Naive B cell (primary cell): ENCODE data around the gene PERM1. TPM values are rescaled to one million over a fixed set of nuclear protein-coding genes. Genes with fewer than 3 reads are reported as not detected.

Experiments
- ATAC-seq, 2 donors: fragments of 150-1000 bp; cut with Tn5 transposase; 2 replicates each; pipeline ENCODE4 v1.10.0; 2021; ENCODE audit warnings: low read depth in 2 of 2, mild to moderate bottlenecking in 2 of 2, moderate library complexity in 2 of 2
- DNase-seq: peaks from one replicate; pipeline ENCODE4 v3.0.0; 2022
- H3K27ac Mint-ChIP-seq, 6 donors: one replicate each; pipeline ENCODE4 v1.8.0; 2020 to 2022; ENCODE audit warnings: mild to moderate bottlenecking in 6 of 6, mixed read lengths in 6 of 6, moderate library complexity in 5 of 6, inconsistent platforms in 2 of 6
- H3K27me3 Mint-ChIP-seq, 3 donors: one replicate each; pipeline ENCODE4 v1.8.0; 2021 to 2022; ENCODE audit warnings: mixed read lengths in 3 of 3, mild to moderate bottlenecking in 1 of 3
- H3K36me3 Mint-ChIP-seq, 2 donors: one replicate each; pipeline ENCODE4 v1.8.0; 2020 to 2022; ENCODE audit warnings: mixed read lengths in 2 of 2, inconsistent platforms in 1 of 2, mild to moderate bottlenecking in 1 of 2
- H3K4me1 Mint-ChIP-seq, 3 donors: one replicate each; pipeline ENCODE4 v1.8.0; 2020 to 2022; ENCODE audit warnings: mixed read lengths in 3 of 3, inconsistent platforms in 1 of 3, mild to moderate bottlenecking in 1 of 3, moderate library complexity in 1 of 3
- H3K4me3 Mint-ChIP-seq, 8 donors: one replicate each; pipeline ENCODE4 v1.8.0; 2020 to 2022; ENCODE audit warnings: mild to moderate bottlenecking in 8 of 8, mixed read lengths in 8 of 8, moderate library complexity in 8 of 8, inconsistent platforms in 2 of 8
- H3K9me3 Mint-ChIP-seq, 7 donors: one replicate each; pipeline ENCODE4 v1.8.0; 2020 to 2022; ENCODE audit warnings: mixed read lengths in 7 of 7, mild to moderate bottlenecking in 5 of 7, inconsistent platforms in 2 of 7, moderate library complexity in 1 of 7
- polyA plus RNA-seq, 6 donors: library from polyadenylated mRNA; unstranded; fragments of 300-500 nt; fragmentation: Illumina TruSeq; gene quantifications; one replicate each; pipeline ENCODE4 v1.2.3, GENCODE V29; 2021; ENCODE audit warnings: low read depth in 6 of 6

The PERM1 gene
- polyA plus RNA-seq, 6 donors from 2014 or later = not detected

DNA sequence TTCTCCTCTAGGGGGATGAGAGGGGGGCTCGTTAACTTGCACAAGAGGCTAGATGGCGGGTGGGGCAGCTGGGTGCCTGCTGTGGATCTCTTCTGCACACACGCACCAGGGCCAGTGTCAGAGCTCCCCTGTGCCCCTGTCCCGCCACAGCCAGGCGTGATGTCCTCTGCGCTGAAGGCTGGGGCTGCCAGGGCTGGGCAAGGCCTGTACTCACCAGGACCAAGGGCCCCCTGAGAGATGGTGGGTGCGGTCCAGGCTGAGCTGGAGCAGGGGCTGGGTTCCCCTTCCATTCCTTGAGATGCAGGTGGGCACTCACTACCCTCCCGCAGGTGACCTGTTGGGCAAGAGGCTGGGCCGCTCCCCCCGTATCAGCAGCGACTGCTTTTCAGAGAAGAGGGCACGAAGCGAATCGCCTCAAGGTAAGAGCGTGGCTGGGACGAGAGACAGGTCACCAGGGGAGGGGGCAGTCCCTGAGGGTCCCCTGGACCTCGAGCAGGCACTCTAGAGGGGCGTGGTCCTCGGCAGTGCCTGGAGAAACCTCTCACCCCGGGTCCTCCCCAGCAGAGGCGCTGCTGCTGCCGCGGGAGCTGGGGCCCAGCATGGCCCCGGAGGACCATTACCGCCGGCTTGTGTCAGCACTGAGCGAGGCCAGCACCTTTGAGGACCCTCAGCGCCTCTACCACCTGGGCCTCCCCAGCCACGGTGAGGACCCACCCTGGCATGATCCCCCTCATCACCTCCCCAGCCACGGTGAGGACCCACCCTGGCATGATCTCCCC lies 43.0 kb downstream of the PERM1 start:
- Mint-ChIP-seq H3K27me3 (peaks cover 4 to 59% (median 58%) of the 10 kb centered on the region in 3 donors), H3K4me3 (peak overlapping the region in 5 of 8 donors; percentile 1 to 82 (median 56)), H3K27ac (no peak overlapping the region), H3K36me3 (no peaks in the 10 kb centered on the region), H3K9me3 (no peaks in the 10 kb centered on the region), H3K4me1 (peaks cover 9 to 10% (median 9%) of the 10 kb centered on the region in 3 donors)
- ATAC-seq (no peak), DNase-seq (no peak)

DNA sequence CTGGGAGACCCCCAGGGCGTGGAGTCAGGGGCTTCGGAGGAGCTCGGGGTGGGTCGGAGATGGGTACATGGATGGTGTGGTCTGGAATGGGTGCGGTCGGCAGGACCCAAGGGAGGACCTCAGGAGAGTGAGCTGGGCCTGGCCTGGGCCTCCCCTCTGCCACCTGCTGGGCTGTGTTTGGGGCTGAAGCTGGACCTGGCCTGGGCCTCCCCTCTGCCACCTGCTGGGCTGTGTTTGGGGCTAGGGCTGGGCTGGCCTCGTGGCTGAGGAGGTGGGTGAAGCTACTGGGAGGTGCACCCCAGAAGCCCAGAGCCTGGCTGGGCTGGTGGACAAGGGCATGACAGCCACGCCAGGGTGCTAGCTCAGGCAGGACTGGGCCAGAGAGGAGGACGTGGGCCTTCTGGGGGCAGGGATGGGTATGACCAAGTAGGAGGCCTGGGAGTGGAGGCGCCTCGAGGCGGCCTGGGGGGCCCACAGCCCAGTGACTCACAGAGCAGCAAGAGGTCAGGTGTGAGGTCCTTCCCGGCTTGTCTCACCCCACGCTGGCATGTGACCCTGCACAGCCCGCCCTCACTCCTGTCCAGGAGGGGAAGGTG lies 43.7 kb downstream of the PERM1 start:
- no peak overlapping the region for H3K4me3 Mint-ChIP-seq

DNA sequence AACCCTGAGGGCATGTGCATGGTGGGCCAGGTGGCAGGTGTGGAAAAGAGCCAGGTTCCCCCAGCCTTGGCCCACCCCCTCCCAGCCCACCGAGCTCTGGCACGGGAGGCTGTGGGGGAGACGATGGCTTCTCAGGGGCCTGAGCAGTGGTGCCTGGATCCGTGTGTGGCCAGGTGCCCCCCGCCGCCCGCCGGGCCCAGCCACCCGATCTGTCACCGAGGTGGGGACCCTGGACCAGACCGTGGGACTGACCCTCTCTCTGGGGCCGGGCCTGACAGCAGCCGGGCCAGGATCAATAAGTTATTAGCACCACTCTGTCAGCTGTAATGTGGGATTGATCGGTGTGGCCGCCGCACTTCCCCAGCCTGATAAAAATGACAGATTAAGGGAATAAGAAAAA lies 44.4 kb downstream of the PERM1 start:
- H3K9me3 Mint-ChIP-seq = no peaks in the 10 kb centered on the region
- no peaks in the 10 kb centered on the region for H3K36me3 Mint-ChIP-seq
- H3K4me1 Mint-ChIP-seq = peaks cover 9 to 10% (median 9%) of the 10 kb centered on the region in 3 donors
- peak overlapping the region in 2 of 8 donors; percentile 26 to 65 for H3K4me3 Mint-ChIP-seq
- H3K27me3 Mint-ChIP-seq = peaks cover 4 to 72% (median 64%) of the 10 kb centered on the region in 3 donors
- ATAC-seq (no peak), DNase-seq (no peak)
- no peak overlapping the region for H3K27ac Mint-ChIP-seq

More for the DNA sequence above, 43.7 kb downstream of the PERM1 start:
- peak overlapping the region in 1 of 6 donors; percentile 67 for H3K27ac Mint-ChIP-seq
- no peaks in the 10 kb centered on the region for H3K9me3 Mint-ChIP-seq
- H3K4me1 Mint-ChIP-seq = peaks cover 9 to 10% (median 9%) of the 10 kb centered on the region in 3 donors
- DNase-seq (no peak), ATAC-seq (peak in 1 of 2 donors; percentile 11)
- peaks cover 4 to 65% (median 62%) of the 10 kb centered on the region in 3 donors for H3K27me3 Mint-ChIP-seq
- H3K36me3 Mint-ChIP-seq = no peaks in the 10 kb centered on the region

DNA sequence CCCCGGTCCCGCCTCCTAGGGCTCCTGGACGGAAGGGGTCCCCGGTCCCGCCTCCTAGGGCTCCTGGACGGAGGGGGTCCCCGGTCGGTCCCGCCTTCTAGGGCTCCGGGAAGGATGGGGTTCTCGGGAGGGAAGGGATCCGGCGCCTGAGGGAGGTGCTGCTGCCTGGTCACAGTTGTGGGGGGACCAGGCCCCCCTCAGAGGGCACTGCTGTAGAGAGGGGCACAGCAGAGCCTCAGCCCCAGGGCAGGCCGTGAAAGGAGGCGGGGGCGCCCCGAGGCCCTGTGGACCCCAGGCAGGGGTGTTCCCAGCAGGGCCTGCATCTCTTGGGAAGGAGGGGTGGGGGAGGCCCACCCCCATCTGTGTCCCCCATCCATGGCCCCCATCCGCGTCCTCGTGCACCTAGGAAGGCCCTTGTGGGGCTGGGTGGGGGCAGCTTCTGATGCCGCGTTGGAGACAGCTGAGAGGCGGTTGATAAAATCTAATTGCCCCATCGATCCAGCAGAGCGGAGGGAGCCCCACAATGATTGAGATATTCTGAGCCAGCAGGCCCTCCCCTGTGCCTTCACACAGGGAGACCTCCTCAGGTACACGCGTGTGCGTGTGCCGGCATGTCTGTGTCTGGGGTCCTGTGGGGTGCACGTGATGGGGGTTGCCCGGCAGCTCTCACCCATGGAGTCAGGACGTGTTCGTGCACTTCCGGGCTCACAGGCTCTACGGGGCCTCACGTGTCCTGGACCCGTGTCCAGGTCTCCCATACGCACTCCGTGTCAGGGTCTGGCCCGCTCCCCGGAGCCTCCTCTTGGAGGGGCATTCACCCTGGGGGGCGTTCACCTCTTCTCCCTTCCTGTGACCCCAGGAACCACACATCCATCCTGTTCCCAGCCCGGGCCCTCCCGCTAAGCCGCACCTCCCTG lies 45.3 kb downstream of the PERM1 start:
- ATAC-seq (no peak), DNase-seq (no peak)
- Mint-ChIP-seq H3K27me3 (peaks cover 4 to 78% (median 70%) of the 10 kb centered on the region in 3 donors), H3K4me1 (peaks cover 9 to 12% (median 10%) of the 10 kb centered on the region in 3 donors), H3K36me3 (no peaks in the 10 kb centered on the region), H3K9me3 (no peaks in the 10 kb centered on the region), H3K4me3 (peak overlapping the region in 2 of 8 donors; percentile 15 to 41), H3K27ac (no peak overlapping the region)

DNA sequence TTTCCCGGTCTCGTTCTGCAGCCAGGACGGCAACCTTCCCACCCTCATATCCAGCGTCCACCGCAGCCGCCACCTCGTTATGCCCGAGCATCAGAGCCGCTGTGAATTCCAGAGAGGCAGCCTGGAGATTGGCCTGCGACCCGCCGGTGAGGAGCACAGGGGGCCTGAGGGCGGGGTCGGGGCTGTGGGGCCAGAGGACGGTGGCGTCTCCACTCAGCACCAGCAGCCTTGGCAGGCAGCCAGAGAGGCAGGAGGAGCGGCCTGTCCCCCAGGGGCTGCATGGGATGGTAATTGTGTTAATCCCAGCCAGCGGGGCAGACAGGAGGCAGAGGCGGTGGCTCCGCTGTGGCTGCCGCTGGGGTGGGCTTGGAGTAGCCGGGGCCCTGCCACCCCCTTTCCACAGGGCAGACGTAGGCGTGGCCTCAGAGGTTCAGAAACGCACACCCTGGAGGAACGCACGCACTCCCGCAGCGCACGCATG lies 46.1 kb downstream of the PERM1 start:
- Mint-ChIP-seq H3K27ac (peak overlapping the region in 2 of 6 donors; percentile 38 to 53), H3K27me3 (peaks cover 0 to 78% (median 70%) of the 10 kb centered on the region in 3 donors), H3K36me3 (no peaks in the 10 kb centered on the region), H3K4me1 (peaks cover 2 to 11% (median 9%) of the 10 kb centered on the region in 3 donors), H3K9me3 (no peaks in the 10 kb centered on the region), H3K4me3 (no peak overlapping the region)
- DNase-seq (no peak), ATAC-seq (no peak)

DNA sequence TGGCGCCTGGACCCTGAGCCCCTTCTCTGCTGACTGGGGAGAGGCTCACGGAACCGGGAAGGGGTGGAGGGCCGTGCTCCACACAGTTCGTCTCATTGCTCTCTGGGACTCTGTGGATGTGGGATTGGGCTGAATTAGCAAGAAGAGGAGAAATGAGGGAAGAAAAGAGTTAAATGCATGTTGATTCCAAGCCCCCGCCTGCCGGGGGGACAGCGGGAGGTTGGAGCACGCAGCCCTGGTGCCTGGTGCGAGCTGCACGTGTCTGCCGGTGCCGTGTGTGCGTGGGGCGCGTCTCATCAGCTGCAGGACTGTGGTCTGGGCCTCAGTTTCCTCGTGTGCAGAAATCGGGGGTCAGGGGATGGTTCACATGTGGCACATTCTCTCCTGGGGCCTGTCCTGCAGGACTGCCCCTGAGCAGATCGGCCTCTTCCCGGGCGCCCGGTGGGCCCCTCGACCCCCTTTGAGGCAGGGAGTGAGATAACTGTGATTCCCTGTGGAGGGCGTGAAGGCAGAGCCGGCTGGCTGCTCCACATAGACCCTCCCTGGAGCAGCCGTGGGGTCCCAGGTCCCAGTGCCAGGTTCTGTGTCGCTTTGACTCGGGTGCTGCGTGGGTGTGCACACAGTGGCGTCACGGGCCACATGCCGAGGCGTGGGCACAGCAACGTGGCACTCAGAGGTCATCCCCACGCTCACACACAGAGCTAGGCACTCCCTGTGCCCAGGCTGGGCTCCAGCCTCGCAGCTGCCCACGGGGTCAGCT lies 46.7 kb downstream of the PERM1 start:
- DNase-seq (no peak), ATAC-seq (no peak)
- peaks cover 0 to 74% (median 68%) of the 10 kb centered on the region in 3 donors for H3K27me3 Mint-ChIP-seq
- no peak overlapping the region for H3K4me3 Mint-ChIP-seq
- H3K4me1 Mint-ChIP-seq = peaks cover 0 to 11% (median 6%) of the 10 kb centered on the region in 3 donors
- H3K36me3 Mint-ChIP-seq = no peaks in the 10 kb centered on the region
- no peaks in the 10 kb centered on the region for H3K9me3 Mint-ChIP-seq
- H3K27ac Mint-ChIP-seq = peak overlapping the region in 3 of 6 donors; percentile 37 to 53 (median 38)

DNA sequence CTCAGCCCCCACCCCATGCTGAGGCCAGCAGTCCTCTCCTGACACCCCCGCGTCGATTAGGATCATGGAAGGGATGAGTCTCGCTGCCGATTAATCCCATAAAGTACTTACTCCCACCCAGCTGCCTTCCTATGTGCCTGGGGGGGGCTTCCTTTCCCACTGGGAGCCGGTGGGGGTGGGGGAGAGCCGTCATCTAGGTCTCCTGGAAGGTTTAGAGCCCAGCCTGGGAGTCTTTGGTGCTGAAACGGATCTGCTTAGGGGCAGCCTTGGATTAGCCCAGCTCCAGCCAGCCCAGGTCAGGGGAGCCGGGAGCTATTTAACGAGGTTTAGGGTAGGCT lies 48.3 kb downstream of the PERM1 start:
- H3K27ac Mint-ChIP-seq = no peak overlapping the region
- H3K27me3 Mint-ChIP-seq = peaks cover 0 to 72% (median 66%) of the 10 kb centered on the region in 3 donors
- H3K36me3 Mint-ChIP-seq = no peaks in the 10 kb centered on the region
- H3K4me3 Mint-ChIP-seq = no peak overlapping the region
- no peaks in the 10 kb centered on the region for H3K9me3 Mint-ChIP-seq
- ATAC-seq (no peak), DNase-seq (no peak)
- peaks cover 0 to 8% (median 6%) of the 10 kb centered on the region in 3 donors for H3K4me1 Mint-ChIP-seq

DNA sequence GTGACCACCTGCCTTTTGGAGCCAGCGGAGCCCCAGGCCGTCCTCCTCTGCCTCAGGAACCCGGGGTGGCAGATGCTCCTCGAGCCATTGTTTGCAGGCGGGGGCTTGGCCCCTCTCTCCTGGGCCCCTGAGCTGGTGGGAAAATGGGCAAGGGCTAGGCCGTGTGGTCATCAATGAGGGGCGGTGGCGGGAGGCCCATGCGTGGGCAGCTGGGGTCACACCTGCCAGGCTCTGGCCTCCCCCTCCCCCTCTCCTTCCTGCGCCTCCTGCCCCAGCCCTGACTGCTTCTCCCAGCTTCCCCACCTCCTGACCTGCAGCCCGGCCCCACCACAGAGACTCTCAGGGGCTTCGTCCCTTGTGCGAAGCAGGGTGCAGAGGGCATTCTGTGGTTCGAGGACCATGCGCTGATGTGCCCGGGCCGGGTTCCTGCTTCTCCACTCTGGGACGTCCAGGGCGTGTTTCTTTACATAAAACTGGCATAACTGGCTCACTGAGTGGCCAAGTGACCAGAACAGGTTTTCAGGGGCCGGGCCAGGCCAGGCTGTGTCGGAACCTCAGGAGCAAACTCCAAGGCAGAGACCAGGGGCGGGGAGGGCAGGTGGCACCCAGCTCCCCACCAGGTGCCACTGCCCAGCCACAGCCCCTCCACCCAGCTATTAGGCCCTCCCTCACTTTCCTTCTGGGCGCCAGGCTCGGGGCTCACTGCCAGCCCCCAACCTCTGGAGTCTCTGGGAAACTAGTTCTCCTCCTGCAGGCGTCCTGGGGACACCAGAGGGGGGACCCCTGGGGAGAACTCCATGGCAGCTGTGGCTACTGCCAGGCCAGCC lies 48.9 kb downstream of the PERM1 start:
- Mint-ChIP-seq H3K9me3 (no peaks in the 10 kb centered on the region), H3K27ac (no peak overlapping the region), H3K4me1 (peaks cover 0 to 8% (median 6%) of the 10 kb centered on the region in 3 donors), H3K36me3 (no peaks in the 10 kb centered on the region), H3K27me3 (peaks cover 0 to 68% (median 66%) of the 10 kb centered on the region in 3 donors), H3K4me3 (peak overlapping the region in 1 of 8 donors; percentile 36)
- no peak for DNase-seq
- no peak for ATAC-seq

DNA sequence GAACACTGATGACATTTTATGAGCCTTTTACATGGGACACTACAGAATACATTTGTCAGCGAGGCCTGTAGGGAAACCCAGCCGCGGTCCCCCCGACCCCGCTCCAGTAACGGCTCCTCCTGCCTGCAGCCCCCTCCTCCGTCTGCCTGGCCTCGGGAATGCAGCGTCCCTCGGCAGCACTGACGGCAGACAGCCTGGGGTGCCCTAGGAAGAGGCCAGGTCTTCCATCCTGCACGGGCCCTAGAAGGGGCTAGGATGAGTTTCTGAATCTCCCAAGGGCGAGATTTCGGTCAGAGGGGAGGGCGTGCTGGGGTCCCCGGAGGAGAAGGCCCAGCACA lies 49.8 kb downstream of the PERM1 start:
- no peak overlapping the region for H3K27ac Mint-ChIP-seq
- no peak overlapping the region for H3K4me3 Mint-ChIP-seq
- ATAC-seq (no peak), DNase-seq (no peak)
- H3K36me3 Mint-ChIP-seq = no peaks in the 10 kb centered on the region
- H3K4me1 Mint-ChIP-seq = peaks cover 0 to 8% (median 6%) of the 10 kb centered on the region in 3 donors
- no peaks in the 10 kb centered on the region for H3K9me3 Mint-ChIP-seq
- H3K27me3 Mint-ChIP-seq = peaks cover 0 to 68% (median 68%) of the 10 kb centered on the region in 3 donors

DNA sequence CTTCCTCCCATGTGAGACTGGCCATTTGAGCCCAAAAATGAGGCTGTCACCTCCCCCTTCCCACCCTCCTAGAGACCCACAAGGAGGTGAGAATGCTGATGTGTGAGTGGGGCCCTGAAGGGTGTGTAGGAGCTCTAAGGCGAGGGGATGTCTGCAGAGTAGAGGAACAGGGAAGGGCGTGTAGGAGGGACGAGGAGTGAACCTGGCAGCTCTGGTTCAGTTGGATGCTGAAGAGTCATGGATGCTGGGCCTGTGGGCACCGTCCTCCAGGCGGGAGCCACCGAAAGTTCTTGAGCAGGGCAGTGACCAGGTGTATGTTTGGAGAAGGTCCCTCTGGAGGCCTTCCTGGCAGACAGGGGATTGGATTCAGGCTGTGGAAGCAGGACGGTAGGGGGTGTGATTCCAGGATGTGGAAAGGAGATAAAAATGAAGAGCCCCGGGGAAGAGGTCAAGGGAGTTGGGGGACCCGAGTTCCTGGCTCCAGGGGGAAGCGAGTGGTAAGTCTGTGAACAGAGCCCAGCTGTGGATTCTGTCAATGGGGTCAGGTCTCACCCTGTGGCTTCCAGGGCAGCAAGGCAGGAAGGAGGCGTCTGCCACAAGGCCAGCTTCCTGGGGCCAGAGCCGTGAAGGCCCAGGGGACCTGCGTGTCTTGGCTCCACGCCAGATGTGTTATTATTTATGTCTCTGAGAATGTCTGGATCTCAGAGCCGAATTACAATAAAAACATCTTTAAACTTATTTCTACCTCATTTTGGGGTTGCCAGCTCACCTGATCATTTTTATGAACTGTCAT lies 50.3 kb downstream of the PERM1 start:
- DNase-seq = no peak
- Mint-ChIP-seq H3K27me3 (peaks cover 3 to 68% (median 68%) of the 10 kb centered on the region in 3 donors), H3K9me3 (no peaks in the 10 kb centered on the region), H3K36me3 (no peaks in the 10 kb centered on the region), H3K4me1 (peaks cover 0 to 8% (median 6%) of the 10 kb centered on the region in 3 donors), H3K4me3 (peak overlapping the region in 1 of 8 donors; percentile 35), H3K27ac (no peak overlapping the region)
- ATAC-seq = no peak

DNA sequence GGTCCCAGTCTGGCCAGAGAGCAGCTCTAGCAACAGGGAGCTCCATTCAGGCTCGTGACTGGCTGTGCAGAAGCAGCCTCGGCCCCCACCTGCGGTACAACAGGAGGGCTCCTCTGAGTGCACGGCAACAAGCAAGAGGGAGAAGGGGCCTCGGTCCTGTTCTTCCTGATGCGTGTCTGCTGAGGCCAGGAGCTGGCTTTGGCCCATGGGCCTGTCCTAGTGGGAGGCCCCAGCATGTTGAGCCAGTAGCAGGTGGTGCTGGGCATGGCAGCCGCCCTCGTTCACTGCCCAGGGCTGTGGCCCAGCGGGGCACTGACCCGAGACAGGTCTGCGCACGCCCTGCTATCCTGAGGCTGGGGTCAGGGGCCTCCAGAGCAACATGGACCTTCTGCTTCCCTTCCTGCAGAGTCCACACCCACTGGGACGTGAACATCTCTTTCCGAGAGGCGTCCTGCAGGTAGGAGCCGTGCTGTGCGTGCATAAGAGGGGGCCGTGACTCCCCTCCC lies 51.2 kb downstream of the PERM1 start:
- no peak overlapping the region for H3K4me3 Mint-ChIP-seq
- no peaks in the 10 kb centered on the region for H3K36me3 Mint-ChIP-seq
- H3K4me1 Mint-ChIP-seq = peaks cover 0 to 15% (median 14%) of the 10 kb centered on the region in 3 donors
- DNase-seq (no peak), ATAC-seq (no peak)
- no peak overlapping the region for H3K27ac Mint-ChIP-seq
- no peaks in the 10 kb centered on the region for H3K9me3 Mint-ChIP-seq
- H3K27me3 Mint-ChIP-seq = peaks cover 10 to 76% (median 70%) of the 10 kb centered on the region in 3 donors
